ENCODE measurements around the gene ERBB4.

- TF ChIP-seq REST (IDR thresholded peaks at IDR 0.05; ENCODE audit: insufficient read depth in 1 of 2, low read depth in 2 of 2, low read length in 1 of 2) (no peak), CTCF (IDR thresholded peaks at IDR 0.05) (no peak), POLR2AphosphoS5 (IDR thresholded peaks at IDR 0.05; ENCODE audit: low read depth, low read length) (no peak), TCF7L2 (IDR thresholded peaks at IDR 0.05; ENCODE audit: low read depth, low read length) (no peak), SIN3A (IDR thresholded peaks at IDR 0.05; ENCODE audit: borderline replicate concordance, insufficient read depth, low read depth, low read length) (no peak)
These were observed 776.1 kb downstream of the ERBB4 start for GRCh38 chr2:211762479-211762878.
